ENCODE measurements around the gene ERBB4. TPM values are rescaled to one million over a fixed set of nuclear protein-coding genes. Genes with fewer than 3 reads are reported as not detected.

ERBB4 gene
- total RNA-seq, 1 experiment from 2014 or later: 0.15 TPM

GRCh38 chr2:212360068-212360460, 178.5 kb downstream of the ERBB4 start:
- no TSS peak for BruUV-seq (replicated peaks)

DNA sequence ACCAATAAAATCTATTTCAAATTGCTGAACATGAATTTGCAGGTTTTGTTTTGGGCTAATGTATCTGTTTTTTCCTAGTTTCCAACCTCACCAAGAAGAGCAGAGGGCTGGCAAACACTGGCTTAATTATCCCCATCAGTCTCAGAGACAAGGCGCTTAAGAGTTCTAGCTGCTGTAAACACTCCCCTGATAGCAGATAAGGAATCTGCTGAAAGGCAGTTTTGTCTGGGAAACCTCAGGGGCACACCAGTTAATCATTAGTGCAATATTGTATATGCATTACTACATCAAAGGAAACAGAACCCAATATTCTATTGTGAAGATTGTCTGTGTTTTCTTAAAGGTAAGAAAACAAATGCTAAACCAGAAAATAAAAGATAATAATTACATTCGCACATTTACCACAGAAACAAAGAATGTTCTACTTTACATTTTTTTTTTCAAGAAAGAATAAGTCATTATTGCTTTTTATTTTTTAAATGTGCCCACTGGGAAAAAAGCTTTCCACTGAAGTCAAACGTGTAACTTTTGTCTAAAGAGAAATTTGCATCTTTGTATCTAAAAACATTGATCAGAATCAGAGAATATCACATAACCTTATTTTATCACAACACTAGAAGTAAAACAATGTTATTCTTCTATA, 179.1 kb downstream of the ERBB4 start:
- Histone ChIP-seq H3K4me3 (ENCODE audit: low read depth in 2 of 2, low read length in 2 of 2) (no peak overlapping the region), H3K27ac (ENCODE audit: low read length) (no peak overlapping the region), H3K27me3 (ENCODE audit: control insufficient read depth, insufficient read depth, low read length) (no peaks in the 10 kb centered on the region), H3K4me1 (ENCODE audit: control insufficient read depth, insufficient read depth, low read length) (no peaks in the 10 kb centered on the region), H3K36me3 (ENCODE audit: control insufficient read depth, insufficient read depth, low read length) (no peaks in the 10 kb centered on the region; the same call in 1 of the 2 replicates), H3K9me3 (ENCODE audit: control insufficient read depth, insufficient read depth, low read depth, low read length) (no peaks in the 10 kb centered on the region)
- TF ChIP-seq TCF7L2 (IDR thresholded peaks at IDR 0.05; ENCODE audit: low read depth, low read length) (no peak), POLR2AphosphoS5 (IDR thresholded peaks at IDR 0.05; ENCODE audit: low read depth, low read length) (no peak), CTCF (IDR thresholded peaks at IDR 0.05) (no peak), SIN3A (IDR thresholded peaks at IDR 0.05; ENCODE audit: borderline replicate concordance, insufficient read depth, low read depth, low read length) (no peak)
- TF ChIP-seq, protein P1, sequence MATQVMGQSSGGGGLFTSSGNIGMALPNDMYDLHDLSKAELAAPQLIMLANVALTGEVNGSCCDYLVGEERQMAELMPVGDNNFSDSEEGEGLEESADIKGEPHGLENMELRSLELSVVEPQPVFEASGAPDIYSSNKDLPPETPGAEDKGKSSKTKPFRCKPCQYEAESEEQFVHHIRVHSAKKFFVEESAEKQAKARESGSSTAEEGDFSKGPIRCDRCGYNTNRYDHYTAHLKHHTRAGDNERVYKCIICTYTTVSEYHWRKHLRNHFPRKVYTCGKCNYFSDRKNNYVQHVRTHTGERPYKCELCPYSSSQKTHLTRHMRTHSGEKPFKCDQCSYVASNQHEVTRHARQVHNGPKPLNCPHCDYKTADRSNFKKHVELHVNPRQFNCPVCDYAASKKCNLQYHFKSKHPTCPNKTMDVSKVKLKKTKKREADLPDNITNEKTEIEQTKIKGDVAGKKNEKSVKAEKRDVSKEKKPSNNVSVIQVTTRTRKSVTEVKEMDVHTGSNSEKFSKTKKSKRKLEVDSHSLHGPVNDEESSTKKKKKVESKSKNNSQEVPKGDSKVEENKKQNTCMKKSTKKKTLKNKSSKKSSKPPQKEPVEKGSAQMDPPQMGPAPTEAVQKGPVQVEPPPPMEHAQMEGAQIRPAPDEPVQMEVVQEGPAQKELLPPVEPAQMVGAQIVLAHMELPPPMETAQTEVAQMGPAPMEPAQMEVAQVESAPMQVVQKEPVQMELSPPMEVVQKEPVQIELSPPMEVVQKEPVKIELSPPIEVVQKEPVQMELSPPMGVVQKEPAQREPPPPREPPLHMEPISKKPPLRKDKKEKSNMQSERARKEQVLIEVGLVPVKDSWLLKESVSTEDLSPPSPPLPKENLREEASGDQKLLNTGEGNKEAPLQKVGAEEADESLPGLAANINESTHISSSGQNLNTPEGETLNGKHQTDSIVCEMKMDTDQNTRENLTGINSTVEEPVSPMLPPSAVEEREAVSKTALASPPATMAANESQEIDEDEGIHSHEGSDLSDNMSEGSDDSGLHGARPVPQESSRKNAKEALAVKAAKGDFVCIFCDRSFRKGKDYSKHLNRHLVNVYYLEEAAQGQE (IDR thresholded peaks at IDR 0.05; ENCODE audit: insufficient read depth in 1 of 2, low read depth in 2 of 2, low read length in 1 of 2): no peak
- DNase-seq (ENCODE audit: low read depth, low spot score): no peak
- CTCF ChIA-PET: no interaction called here
- BruUV-seq (replicated peaks): no TSS peak
- POLR2A ChIA-PET: no interaction called here
- intact Hi-C loops (cut with micrococcal nuclease; ENCODE audit: unreplicated experiment) (no loop called here), in situ Hi-C loops (cut with HindIII; ENCODE audit: low pct_unique_long_range_greater_than_20kb, low sequenced_read_pairs) (no loop called here)
- ATAC-seq: no peak

More at GRCh38 chr2:212360068-212360460, 178.5 kb downstream of the ERBB4 start:
- ATAC-seq: no peak
- no peak overlapping the region for H3K27ac ChIP-seq (ENCODE audit: low read length)
- in situ Hi-C loops (cut with HindIII; ENCODE audit: low pct_unique_long_range_greater_than_20kb, low sequenced_read_pairs): no loop called here
- ChIA-PET CTCF (no interaction called here), POLR2A (no interaction called here)
- no peaks in the 10 kb centered on the region for H3K27me3 ChIP-seq (ENCODE audit: control insufficient read depth, insufficient read depth, low read length)
- no peaks in the 10 kb centered on the region for H3K9me3 ChIP-seq (ENCODE audit: control insufficient read depth, insufficient read depth, low read depth, low read length)
- H3K4me3 ChIP-seq (ENCODE audit: low read depth in 2 of 2, low read length in 2 of 2): no peak overlapping the region
- no peak for DNase-seq (ENCODE audit: low read depth, low spot score)
- no peaks in the 10 kb centered on the region for H3K4me1 ChIP-seq (ENCODE audit: control insufficient read depth, insufficient read depth, low read length)
- intact Hi-C loops (cut with micrococcal nuclease; ENCODE audit: unreplicated experiment): no loop called here
- no peaks in the 10 kb centered on the region; the same call in 1 of the 2 replicates for H3K36me3 ChIP-seq (ENCODE audit: control insufficient read depth, insufficient read depth, low read length)
- TF ChIP-seq SIN3A (IDR thresholded peaks at IDR 0.05; ENCODE audit: borderline replicate concordance, insufficient read depth, low read depth, low read length) (no peak), TCF7L2 (IDR thresholded peaks at IDR 0.05; ENCODE audit: low read depth, low read length) (no peak)

GRCh38 chr2:212357606-212358005, 181.0 kb downstream of the ERBB4 start:
- no peaks in the 10 kb centered on the region; the same call in 1 of the 2 replicates for H3K36me3 ChIP-seq (ENCODE audit: control insufficient read depth, insufficient read depth, low read length)
- ATAC-seq (no peak), DNase-seq (ENCODE audit: low read depth, low spot score) (no peak)
- in situ Hi-C loops (cut with HindIII; ENCODE audit: low pct_unique_long_range_greater_than_20kb, low sequenced_read_pairs) (no loop called here), intact Hi-C loops (cut with micrococcal nuclease; ENCODE audit: unreplicated experiment) (no loop called here)
- H3K4me1 ChIP-seq (ENCODE audit: control insufficient read depth, insufficient read depth, low read length): no peaks in the 10 kb centered on the region
- TF ChIP-seq SIN3A (IDR thresholded peaks at IDR 0.05; ENCODE audit: borderline replicate concordance, insufficient read depth, low read depth, low read length): no peak
- no peak for TF ChIP-seq CTCF (IDR thresholded peaks at IDR 0.05)
- ChIA-PET POLR2A (no interaction called here), CTCF (no interaction called here)
- H3K27me3 ChIP-seq (ENCODE audit: control insufficient read depth, insufficient read depth, low read length): no peaks in the 10 kb centered on the region
- no TSS peak for BruUV-seq (replicated peaks)
- H3K4me3 ChIP-seq (ENCODE audit: low read depth in 2 of 2, low read length in 2 of 2): no peak overlapping the region
- no peak overlapping the region for H3K27ac ChIP-seq (ENCODE audit: low read length)
- no peaks in the 10 kb centered on the region for H3K9me3 ChIP-seq (ENCODE audit: control insufficient read depth, insufficient read depth, low read depth, low read length)
